HG03460 (cell line): ENCODE data around the gene TANGO6.
"Not testable (repeated sequence)": the region's sequence is repeated elsewhere in the genome, so short reads cannot be mapped to it uniquely, and the experiment has no call there.

ENCODE experiments used
- ATAC-seq: cut with Tn5 transposase; IDR thresholded peaks from one replicate; pipeline ENCODE4 v1.9.1; 2021; ENCODE audit not compliant: unreplicated experiment

Gene TANGO6

GRCh38 chr16:68843482-68844210, at the start of gene TANGO6:
TSS of gene TANGO6 (plus strand) at chr16:68843531. CDS start at chr16:68843618, 87 bp downstream.
- peak; percentile 73 for ATAC-seq

- no peak for ATAC-seq
These were observed 44.9 kb upstream of the TANGO6 start for GRCh38 chr16:68798398-68798797.

- ATAC-seq, result peak; percentile 80
These were observed 43.0 kb upstream of the TANGO6 start for GRCh38 chr16:68800257-68800875.

GRCh38 chr16:68802190-68802589, 41.1 kb upstream of the TANGO6 start:
- no peak for ATAC-seq

GRCh38 chr16:68806422-68806821, 36.9 kb upstream of the TANGO6 start:
- no peak for ATAC-seq

GRCh38 chr16:68806981-68807380, 36.4 kb upstream of the TANGO6 start:
- no peak for ATAC-seq

- no peak for ATAC-seq
These were observed 28.8 kb upstream of the TANGO6 start for GRCh38 chr16:68814516-68814915.

- no peak for ATAC-seq
These were observed 19.8 kb upstream of the TANGO6 start for GRCh38 chr16:68823401-68824135.

- ATAC-seq, result no peak
These were observed 17.9 kb upstream of the TANGO6 start for GRCh38 chr16:68825427-68825826.

GRCh38 chr16:68826652-68827051, 16.7 kb upstream of the TANGO6 start:
- ATAC-seq, result no peak

GRCh38 chr16:68833251-68833650, 10.1 kb upstream of the TANGO6 start:
- no peak for ATAC-seq

GRCh38 chr16:68834550-68834949, 8.8 kb upstream of the TANGO6 start:
- ATAC-seq, result no peak

- no peak for ATAC-seq
These were observed 7.4 kb upstream of the TANGO6 start for GRCh38 chr16:68835970-68836369.

GRCh38 chr16:68839831-68840230, 3.5 kb upstream of the TANGO6 start:
- ATAC-seq, result no peak

GRCh38 chr16:68842964-68843481, 308 bp upstream of the TANGO6 start:
- not testable (repeated sequence) for ATAC-seq

GRCh38 chr16:68844211-68844564, 857 bp downstream of the TANGO6 start:
- ATAC-seq, result no peak

- ATAC-seq, result no peak
These were observed 5.5 kb downstream of the TANGO6 start for GRCh38 chr16:68848786-68849185.

GRCh38 chr16:68850481-68850880, 7.2 kb downstream of the TANGO6 start:
- no peak for ATAC-seq

- no peak for ATAC-seq
These were observed 8.3 kb downstream of the TANGO6 start for GRCh38 chr16:68851601-68852000.

- ATAC-seq, result no peak
These were observed 14.1 kb downstream of the TANGO6 start for GRCh38 chr16:68857479-68857878.

- no peak for ATAC-seq
These were observed 16.5 kb downstream of the TANGO6 start for GRCh38 chr16:68859828-68860227.
